ENCODE data around the gene TLK1. TPM values are rescaled to one million over a fixed set of nuclear protein-coding genes. Genes with fewer than 3 reads are reported as not detected.

The TLK1 gene
- total and polyA plus RNA-seq, 2 experiments from 2014 or later: 41.2 to 45.0 TPM

DNA sequence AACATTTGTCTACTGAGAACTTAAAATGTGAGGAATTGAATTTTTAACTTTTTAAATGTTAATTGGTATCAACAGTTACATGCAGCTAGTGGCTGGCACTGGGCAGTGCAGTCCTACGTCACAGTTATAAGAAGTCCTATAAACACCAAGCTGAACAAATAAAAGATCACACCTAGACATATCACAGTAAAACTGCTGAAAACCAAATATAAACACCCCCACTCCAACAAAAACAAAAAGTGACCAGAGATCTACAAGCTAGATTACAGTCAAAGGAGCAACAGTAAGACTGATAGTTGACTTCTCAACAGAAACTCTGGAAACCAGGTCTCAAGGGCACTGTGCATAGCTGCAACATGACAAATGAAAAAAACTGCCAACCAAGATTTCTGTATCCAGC lies 19.4 kb downstream of the TLK1 start:
- Histone ChIP-seq H3F3A (replicated peaks; ENCODE audit: low read depth) (no peaks in the 10 kb centered on the region), H3K27ac (ENCODE audit: low read depth) (no peak overlapping the region), H3K27me3 (ENCODE audit: insufficient read depth) (no peaks in the 10 kb centered on the region), H3K79me2 (replicated peaks; ENCODE audit: insufficient read depth) (peaks cover 100% of the 10 kb centered on the region), H3K9me2 (ENCODE audit: insufficient read depth) (no peaks in the 10 kb centered on the region), H2AFZ (no peak overlapping the region), H3K36me3 (ENCODE audit: insufficient read depth) (no peaks in the 10 kb centered on the region), H3K4me2 (no peak overlapping the region; the same call in 1 of the 2 replicates), H4K20me1 (replicated peaks; ENCODE audit: insufficient read depth) (peaks cover 8% of the 10 kb centered on the region), H3K4me3 (no peak overlapping the region), H3K4me1 (ENCODE audit: insufficient read depth) (peaks cover 28% of the 10 kb centered on the region)
- Mint-ChIP-seq H3K4me1 (peaks cover 47% of the 10 kb centered on the region), H3K9me3 (no peaks in the 10 kb centered on the region), H3K4me3 (no peak overlapping the region), H3K36me3 (ENCODE audit: low read depth) (peaks cover 3% of the 10 kb centered on the region; the same call in 2 of the 3 replicates), H3K27me3 (ENCODE audit: insufficient read depth, low read depth, poor library complexity) (peaks cover under 1% of the 10 kb centered on the region), H3K27ac (peak overlapping the region; percentile 47)
- ATAC-seq: peak; percentile 14; the same call in 1 of the 3 replicates
- TF ChIP-seq, protein P1, sequence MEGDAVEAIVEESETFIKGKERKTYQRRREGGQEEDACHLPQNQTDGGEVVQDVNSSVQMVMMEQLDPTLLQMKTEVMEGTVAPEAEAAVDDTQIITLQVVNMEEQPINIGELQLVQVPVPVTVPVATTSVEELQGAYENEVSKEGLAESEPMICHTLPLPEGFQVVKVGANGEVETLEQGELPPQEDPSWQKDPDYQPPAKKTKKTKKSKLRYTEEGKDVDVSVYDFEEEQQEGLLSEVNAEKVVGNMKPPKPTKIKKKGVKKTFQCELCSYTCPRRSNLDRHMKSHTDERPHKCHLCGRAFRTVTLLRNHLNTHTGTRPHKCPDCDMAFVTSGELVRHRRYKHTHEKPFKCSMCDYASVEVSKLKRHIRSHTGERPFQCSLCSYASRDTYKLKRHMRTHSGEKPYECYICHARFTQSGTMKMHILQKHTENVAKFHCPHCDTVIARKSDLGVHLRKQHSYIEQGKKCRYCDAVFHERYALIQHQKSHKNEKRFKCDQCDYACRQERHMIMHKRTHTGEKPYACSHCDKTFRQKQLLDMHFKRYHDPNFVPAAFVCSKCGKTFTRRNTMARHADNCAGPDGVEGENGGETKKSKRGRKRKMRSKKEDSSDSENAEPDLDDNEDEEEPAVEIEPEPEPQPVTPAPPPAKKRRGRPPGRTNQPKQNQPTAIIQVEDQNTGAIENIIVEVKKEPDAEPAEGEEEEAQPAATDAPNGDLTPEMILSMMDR (conservative IDR thresholded peaks at IDR 0.05; ENCODE audit: low read depth in 2 of 2): peak in 1 of 2 experiments; percentile 24; a peak in 2 of 4 replicates
- TF ChIP-seq POLR2AphosphoS5 (IDR thresholded peaks at IDR 0.05; ENCODE audit: low read depth) (no peak), JUNB (IDR thresholded peaks at IDR 0.05; ENCODE audit: unreplicated experiment) (no peak)
- DNase-seq (ENCODE audit: low spot score): no peak

DNA sequence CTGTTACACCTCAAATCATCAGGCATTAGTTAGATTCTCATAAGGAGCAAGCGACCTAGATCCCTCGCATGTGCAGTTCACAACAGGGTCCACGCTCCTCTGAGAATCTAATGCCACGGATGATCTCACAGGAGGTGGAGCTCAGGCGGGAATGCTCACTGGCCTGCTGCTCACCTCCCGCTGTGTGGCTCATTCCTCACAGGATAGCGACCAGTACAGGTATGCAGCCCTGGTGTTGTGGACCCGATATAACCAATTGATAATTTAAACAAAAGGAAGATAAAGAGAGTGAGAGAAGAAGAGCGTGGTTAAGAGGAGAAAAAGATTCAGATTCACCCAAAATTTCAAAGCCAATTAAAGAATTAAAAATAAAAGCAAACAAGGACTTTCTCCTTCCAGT lies 20.8 kb downstream of the TLK1 start:
- peak; percentile 87 for ATAC-seq
- H3K4me1 ChIP-seq (ENCODE audit: insufficient read depth): peaks cover 28% of the 10 kb centered on the region
- no peak overlapping the region for H3K4me2 ChIP-seq
- Mint-ChIP-seq H3K27me3 (ENCODE audit: insufficient read depth, low read depth, poor library complexity) (peaks cover 2% of the 10 kb centered on the region), H3K36me3 (ENCODE audit: low read depth) (no peaks in the 10 kb centered on the region; the same call in 2 of the 3 replicates), H3K4me3 (0 out of 3 replicates have a peak overlapping the region, but pooled peaks have one; percentile 3), H3K9me3 (no peaks in the 10 kb centered on the region), H3K27ac (peak overlapping the region; percentile 73), H3K4me1 (peaks cover 54% of the 10 kb centered on the region)
- no peaks in the 10 kb centered on the region for H3F3A ChIP-seq (replicated peaks; ENCODE audit: low read depth)
- H3K36me3 ChIP-seq (ENCODE audit: insufficient read depth): no peaks in the 10 kb centered on the region
- H3K27ac ChIP-seq (ENCODE audit: low read depth): peak overlapping the region; percentile 47; the same call in 1 of the 2 replicates
- DNase-seq (ENCODE audit: low spot score): peak; percentile 75
- no peak overlapping the region for H2AFZ ChIP-seq
- no peak overlapping the region for H3K4me3 ChIP-seq
- no peaks in the 10 kb centered on the region for H3K27me3 ChIP-seq (ENCODE audit: insufficient read depth)
- peaks cover 100% of the 10 kb centered on the region for H3K79me2 ChIP-seq (replicated peaks; ENCODE audit: insufficient read depth)
- TF ChIP-seq EZH2phosphoT487 (IDR thresholded peaks at IDR 0.05; ENCODE audit: unreplicated experiment) (no peak), STAT1 (IDR thresholded peaks at IDR 0.05; ENCODE audit: unreplicated experiment) (no peak), CREB1 (CRISPR knock-in tag; IDR thresholded peaks at IDR 0.05; ENCODE audit: low read depth) (no peak), ZNF331 (CRISPR knock-in tag; IDR thresholded peaks at IDR 0.05; ENCODE audit: low read depth) (no peak), JUNB (IDR thresholded peaks at IDR 0.05; ENCODE audit: unreplicated experiment) (no peak), NANOG (IDR thresholded peaks at IDR 0.05; ENCODE audit: borderline replicate concordance) (no peak), POLR2AphosphoS5 (IDR thresholded peaks at IDR 0.05; ENCODE audit: low read depth) (no peak)
- TF ChIP-seq, protein P1 (conservative IDR thresholded peaks at IDR 0.05; ENCODE audit: low read depth in 2 of 2): no peak
- TF ChIP-seq, protein P2, sequence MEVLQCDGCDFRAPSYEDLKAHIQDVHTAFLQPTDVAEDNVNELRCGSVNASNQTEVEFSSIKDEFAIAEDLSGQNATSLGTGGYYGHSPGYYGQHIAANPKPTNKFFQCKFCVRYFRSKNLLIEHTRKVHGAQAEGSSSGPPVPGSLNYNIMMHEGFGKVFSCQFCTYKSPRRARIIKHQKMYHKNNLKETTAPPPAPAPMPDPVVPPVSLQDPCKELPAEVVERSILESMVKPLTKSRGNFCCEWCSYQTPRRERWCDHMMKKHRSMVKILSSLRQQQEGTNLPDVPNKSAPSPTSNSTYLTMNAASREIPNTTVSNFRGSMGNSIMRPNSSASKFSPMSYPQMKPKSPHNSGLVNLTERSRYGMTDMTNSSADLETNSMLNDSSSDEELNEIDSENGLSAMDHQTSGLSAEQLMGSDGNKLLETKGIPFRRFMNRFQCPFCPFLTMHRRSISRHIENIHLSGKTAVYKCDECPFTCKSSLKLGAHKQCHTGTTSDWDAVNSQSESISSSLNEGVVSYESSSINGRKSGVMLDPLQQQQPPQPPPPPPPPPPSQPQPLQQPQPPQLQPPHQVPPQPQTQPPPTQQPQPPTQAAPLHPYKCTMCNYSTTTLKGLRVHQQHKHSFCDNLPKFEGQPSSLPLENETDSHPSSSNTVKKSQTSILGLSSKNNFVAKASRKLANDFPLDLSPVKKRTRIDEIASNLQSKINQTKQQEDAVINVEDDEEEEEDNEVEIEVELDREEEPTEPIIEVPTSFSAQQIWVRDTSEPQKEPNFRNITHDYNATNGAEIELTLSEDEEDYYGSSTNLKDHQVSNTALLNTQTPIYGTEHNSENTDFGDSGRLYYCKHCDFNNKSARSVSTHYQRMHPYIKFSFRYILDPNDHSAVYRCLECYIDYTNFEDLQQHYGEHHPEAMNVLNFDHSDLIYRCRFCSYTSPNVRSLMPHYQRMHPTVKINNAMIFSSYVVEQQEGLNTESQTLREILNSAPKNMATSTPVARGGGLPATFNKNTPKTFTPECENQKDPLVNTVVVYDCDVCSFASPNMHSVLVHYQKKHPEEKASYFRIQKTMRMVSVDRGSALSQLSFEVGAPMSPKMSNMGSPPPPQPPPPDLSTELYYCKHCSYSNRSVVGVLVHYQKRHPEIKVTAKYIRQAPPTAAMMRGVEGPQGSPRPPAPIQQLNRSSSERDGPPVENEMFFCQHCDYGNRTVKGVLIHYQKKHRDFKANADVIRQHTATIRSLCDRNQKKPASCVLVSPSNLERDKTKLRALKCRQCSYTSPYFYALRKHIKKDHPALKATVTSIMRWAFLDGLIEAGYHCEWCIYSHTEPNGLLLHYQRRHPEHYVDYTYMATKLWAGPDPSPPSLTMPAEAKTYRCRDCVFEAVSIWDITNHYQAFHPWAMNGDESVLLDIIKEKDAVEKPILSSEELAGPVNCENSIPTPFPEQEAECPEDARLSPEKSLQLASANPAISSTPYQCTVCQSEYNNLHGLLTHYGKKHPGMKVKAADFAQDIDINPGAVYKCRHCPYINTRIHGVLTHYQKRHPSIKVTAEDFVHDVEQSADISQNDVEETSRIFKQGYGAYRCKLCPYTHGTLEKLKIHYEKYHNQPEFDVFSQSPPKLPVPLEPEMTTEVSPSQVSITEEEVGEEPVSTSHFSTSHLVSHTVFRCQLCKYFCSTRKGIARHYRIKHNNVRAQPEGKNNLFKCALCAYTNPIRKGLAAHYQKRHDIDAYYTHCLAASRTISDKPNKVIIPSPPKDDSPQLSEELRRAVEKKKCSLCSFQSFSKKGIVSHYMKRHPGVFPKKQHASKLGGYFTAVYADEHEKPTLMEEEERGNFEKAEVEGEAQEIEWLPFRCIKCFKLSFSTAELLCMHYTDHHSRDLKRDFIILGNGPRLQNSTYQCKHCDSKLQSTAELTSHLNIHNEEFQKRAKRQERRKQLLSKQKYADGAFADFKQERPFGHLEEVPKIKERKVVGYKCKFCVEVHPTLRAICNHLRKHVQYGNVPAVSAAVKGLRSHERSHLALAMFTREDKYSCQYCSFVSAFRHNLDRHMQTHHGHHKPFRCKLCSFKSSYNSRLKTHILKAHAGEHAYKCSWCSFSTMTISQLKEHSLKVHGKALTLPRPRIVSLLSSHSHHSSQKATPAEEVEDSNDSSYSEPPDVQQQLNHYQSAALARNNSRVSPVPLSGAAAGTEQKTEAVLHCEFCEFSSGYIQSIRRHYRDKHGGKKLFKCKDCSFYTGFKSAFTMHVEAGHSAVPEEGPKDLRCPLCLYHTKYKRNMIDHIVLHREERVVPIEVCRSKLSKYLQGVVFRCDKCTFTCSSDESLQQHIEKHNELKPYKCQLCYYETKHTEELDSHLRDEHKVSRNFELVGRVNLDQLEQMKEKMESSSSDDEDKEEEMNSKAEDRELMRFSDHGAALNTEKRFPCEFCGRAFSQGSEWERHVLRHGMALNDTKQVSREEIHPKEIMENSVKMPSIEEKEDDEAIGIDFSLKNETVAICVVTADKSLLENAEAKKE (CRISPR knock-in tag; IDR thresholded peaks at IDR 0.05): no peak
- peaks cover 8% of the 10 kb centered on the region; the same call in 1 of the 2 replicates for H4K20me1 ChIP-seq (replicated peaks; ENCODE audit: insufficient read depth)
- no peaks in the 10 kb centered on the region for H3K9me2 ChIP-seq (ENCODE audit: insufficient read depth)
